Stimulated activated CD4-positive, alpha-beta T cell treated with anti-CD3 and anti-CD28 coated beads, TNF-alpha, amount 100 ng/mL, for 48 hours (primary cell): ENCODE results near the gene MUC2.

Experiments used
- DNase-seq, 3 donors: peaks; one replicate each; pipeline ENCODE4 v3.0.0-alpha.2; 2020; ENCODE audit warnings: low read depth in 3 of 3

MUC2 gene

GRCh38 chr11:1087961-1088926 is 13.6 kb downstream of the MUC2 start:
- no peak for DNase-seq

GRCh38 chr11:1088927-1089737 is 14.5 kb downstream of the MUC2 start:
- no peak for DNase-seq

GRCh38 chr11:1089738-1090599 is 15.3 kb downstream of the MUC2 start:
- DNase-seq = no peak

GRCh38 chr11:1090600-1091331 is 16.1 kb downstream of the MUC2 start:
- DNase-seq = no peak

GRCh38 chr11:1091332-1092083 is 16.8 kb downstream of the MUC2 start:
- DNase-seq = no peak

- DNase-seq = no peak
These were observed 17.5 kb downstream of the MUC2 start for GRCh38 chr11:1092145-1092670.

- no peak for DNase-seq
These were observed 18.2 kb downstream of the MUC2 start for GRCh38 chr11:1092919-1093318.

- no peak for DNase-seq
These were observed 25.1 kb downstream of the MUC2 start for GRCh38 chr11:1099519-1100355.

GRCh38 chr11:1100417-1101245 is 26.0 kb downstream of the MUC2 start:
- DNase-seq = no peak

GRCh38 chr11:1101318-1102089 is 26.8 kb downstream of the MUC2 start:
- DNase-seq = no peak

GRCh38 chr11:1102221-1102971 is 27.7 kb downstream of the MUC2 start:
- no peak for DNase-seq

GRCh38 chr11:1102996-1103395 is 28.3 kb downstream of the MUC2 start:
- DNase-seq = no peak

- no peak for DNase-seq
These were observed 29.0 kb downstream of the MUC2 start for GRCh38 chr11:1103401-1104360.

- no peak for DNase-seq
These were observed 29.9 kb downstream of the MUC2 start for GRCh38 chr11:1104411-1105182.

GRCh38 chr11:1105183-1105565 is 30.5 kb downstream of the MUC2 start:
- DNase-seq = no peak
